Melanocyte of skin (primary cell): Measurements from ENCODE around the gene RPIA. TPM values are rescaled to one million over a fixed set of nuclear protein-coding genes. Genes with fewer than 3 reads are reported as not detected.

Experiments
- total RNA-seq, 2 donors: library from RNA; depleted of rRNA; stranded (reverse); fragments of >200 nt; gene quantifications; 2 replicates each; pipeline ENCODE4 v1.2.3, GENCODE V29; 2012

Gene RPIA
- total RNA-seq, result 10 to 100 TPM in 1 of 2 donors, 1 to 10 TPM in 1; 6.2 to 11.0 TPM

DNA sequence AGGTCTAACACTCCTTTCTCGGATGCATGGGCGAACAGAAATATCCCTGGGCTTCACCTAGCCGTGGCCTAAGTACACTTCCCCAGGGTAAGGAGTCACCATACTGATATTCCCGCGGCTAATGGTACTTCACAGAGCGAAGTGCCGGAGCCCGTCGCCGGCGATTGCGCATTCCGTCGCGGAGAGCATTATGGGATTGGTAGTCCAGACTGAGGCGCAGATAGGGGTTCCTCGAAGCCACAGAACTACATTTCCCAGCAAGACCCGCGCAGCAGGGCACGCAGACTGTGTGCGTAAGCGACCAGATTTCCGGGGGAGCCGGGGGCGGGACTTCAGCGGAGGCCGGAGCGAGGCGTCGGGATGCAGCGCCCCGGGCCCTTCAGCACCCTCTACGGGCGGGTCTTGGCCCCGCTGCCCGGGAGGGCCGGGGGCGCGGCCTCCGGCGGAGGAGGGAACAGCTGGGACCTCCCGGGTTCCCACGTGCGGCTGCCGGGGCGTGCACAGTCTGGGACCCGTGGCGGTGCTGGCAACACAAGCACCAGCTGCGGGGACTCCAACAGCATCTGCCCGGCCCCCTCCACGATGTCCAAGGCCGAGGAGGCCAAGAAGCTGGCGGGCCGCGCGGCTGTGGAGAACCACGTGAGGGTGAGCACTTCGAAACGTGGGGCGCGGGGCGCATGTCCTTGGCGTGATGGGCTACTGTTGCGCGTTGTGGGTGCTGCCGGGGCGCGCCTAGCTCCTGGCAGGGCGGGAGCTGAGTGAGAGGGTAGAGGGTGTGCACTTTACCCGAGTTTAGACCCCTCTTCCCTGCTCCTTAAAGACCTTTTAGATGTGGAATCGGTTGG lies at the start of gene RPIA:
Gene RPIA, plus strand, starts transcription at position 335 of the 845 bp plus-strand sequence. Its CDS starts 26 bp downstream, at position 361.

Other genes starting within 250 kb of the RPIA start
- not detected for gene FOXI3, start 239.0 kb upstream of the RPIA start, total RNA-seq
- gene EIF2AK3, start 64.2 kb upstream of the RPIA start, total RNA-seq, result 10 to 100 TPM; 15.3 to 21.0 TPM